Frontal cortex (tissue), 4 donors: ENCODE results near the gene NXPH4. TPM values are rescaled to one million over a fixed set of nuclear protein-coding genes. Genes with fewer than 3 reads are reported as not detected.
A peak's percentile ranks its signal among the peaks of the same experiment; 100 is the strongest.

Experiments
- DNase-seq, 2 donors: peaks; one replicate each; pipeline ENCODE4 v3.0.0; 2012; ENCODE audit warnings: low spot score in 2 of 2
- FAIRE-seq: peaks from 2 replicates; lab custom pipeline; 2012; peaks lifted over from hg19 to GRCh38; lab: Jason Lieb, UNC
- total RNA-seq: library from RNA; depleted of rRNA; stranded (reverse); fragments of >200 nt; gene quantifications from one replicate; pipeline ENCODE4 v1.2.3, GENCODE V29; 2014
- donor health status: control.
- donor health status: control.
- donor health status: control.

Gene NXPH4
- total RNA-seq = 0.82 TPM

GRCh38 chr12:57216014-57216911, at the start of gene NXPH4:
TSS of gene NXPH4 (plus strand) at chr12:57216794. CDS start at chr12:57216970, 176 bp downstream.
- FAIRE-seq = no peak

DNA sequence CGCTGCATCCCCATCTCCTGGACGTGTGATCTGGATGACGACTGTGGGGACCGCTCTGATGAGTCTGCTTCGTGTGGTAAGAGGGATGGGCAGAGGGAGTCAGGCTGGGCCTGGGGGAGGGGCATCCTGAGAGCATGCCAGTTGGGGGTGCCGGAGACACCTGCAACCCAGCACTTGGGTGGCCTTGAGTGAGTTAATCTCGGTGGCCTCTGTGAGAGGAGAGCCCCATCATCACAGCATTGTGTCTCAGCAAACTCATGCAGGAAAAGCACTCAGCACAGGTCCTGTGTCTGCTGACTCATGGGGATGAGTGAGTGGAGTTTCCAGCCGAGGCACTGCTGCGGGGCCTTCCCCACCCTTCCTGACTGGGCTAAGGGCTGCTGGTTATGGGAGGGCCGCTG, 49.6 kb upstream of the NXPH4 start:
- FAIRE-seq (no peak), DNase-seq (no peak)

More at GRCh38 chr12:57216014-57216911, at the start of gene NXPH4:
- peak; percentile 68 to 75 for DNase-seq

- DNase-seq = no peak
Observed at GRCh38 chr12:57168058-57168457, 48.5 kb upstream of the NXPH4 start.

GRCh38 chr12:57169046-57169795, 47.4 kb upstream of the NXPH4 start:
- DNase-seq (no peak), FAIRE-seq (no peak)

More at GRCh38 chr12:57168058-57168457, 48.5 kb upstream of the NXPH4 start:
- FAIRE-seq = no peak

DNA sequence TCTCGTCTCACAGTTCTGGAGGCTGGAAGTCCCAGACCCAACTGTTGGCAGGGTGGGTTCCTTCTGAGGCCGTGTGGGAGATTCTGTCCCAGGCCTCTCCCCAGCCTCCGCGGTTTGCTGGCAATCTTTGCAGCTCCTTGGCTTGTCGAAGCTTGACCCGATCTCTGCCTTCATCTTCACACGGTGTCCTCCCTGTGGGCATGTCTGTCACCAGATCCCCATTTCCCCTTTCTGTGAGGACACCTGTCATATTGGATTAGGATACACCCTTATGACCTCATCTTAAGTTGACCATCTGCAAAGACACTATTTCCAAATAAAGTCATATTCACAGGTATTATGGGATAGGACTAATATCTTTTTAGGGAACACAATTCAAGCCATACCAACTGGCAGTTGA, 46.6 kb upstream of the NXPH4 start:
- FAIRE-seq (no peak), DNase-seq (no peak)

GRCh38 chr12:57170408-57170807, 46.2 kb upstream of the NXPH4 start:
- DNase-seq = no peak
- no peak for FAIRE-seq

- DNase-seq (no peak), FAIRE-seq (no peak)
Observed at GRCh38 chr12:57170927-57171326, 45.7 kb upstream of the NXPH4 start.

- FAIRE-seq = no peak
- DNase-seq = no peak
Observed at GRCh38 chr12:57171668-57172067, 44.9 kb upstream of the NXPH4 start.

DNA sequence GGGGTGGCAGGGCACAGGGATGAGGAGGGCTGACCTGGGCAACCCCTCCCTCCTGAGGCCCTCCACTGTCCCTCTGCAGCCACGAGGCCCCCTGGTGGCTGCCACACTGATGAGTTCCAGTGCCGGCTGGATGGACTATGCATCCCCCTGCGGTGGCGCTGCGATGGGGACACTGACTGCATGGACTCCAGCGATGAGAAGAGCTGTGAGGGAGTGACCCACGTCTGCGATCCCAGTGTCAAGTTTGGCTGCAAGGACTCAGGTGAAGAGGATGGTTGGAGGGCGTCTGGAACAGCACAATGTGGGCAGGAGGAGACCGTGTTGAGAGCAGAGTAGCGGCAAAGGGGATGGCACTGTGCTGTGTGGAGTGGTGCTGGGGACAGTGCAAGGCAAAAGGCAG, 43.5 kb upstream of the NXPH4 start:
- DNase-seq (no peak), FAIRE-seq (no peak)

DNA sequence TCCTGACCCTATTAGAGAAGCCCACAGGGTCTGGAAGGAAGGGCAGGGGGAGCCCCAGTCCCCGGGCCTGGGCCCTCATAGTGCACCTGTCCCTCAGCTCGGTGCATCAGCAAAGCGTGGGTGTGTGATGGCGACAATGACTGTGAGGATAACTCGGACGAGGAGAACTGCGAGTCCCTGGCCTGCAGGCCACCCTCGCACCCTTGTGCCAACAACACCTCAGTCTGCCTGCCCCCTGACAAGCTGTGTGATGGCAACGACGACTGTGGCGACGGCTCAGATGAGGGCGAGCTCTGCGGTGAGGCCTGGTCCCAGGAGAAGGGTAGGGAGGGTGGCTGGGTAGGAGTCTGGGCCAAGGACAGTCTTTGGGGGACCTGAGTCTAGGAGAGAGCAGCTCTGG, 42.9 kb upstream of the NXPH4 start:
- DNase-seq = no peak
- FAIRE-seq = no peak

DNA sequence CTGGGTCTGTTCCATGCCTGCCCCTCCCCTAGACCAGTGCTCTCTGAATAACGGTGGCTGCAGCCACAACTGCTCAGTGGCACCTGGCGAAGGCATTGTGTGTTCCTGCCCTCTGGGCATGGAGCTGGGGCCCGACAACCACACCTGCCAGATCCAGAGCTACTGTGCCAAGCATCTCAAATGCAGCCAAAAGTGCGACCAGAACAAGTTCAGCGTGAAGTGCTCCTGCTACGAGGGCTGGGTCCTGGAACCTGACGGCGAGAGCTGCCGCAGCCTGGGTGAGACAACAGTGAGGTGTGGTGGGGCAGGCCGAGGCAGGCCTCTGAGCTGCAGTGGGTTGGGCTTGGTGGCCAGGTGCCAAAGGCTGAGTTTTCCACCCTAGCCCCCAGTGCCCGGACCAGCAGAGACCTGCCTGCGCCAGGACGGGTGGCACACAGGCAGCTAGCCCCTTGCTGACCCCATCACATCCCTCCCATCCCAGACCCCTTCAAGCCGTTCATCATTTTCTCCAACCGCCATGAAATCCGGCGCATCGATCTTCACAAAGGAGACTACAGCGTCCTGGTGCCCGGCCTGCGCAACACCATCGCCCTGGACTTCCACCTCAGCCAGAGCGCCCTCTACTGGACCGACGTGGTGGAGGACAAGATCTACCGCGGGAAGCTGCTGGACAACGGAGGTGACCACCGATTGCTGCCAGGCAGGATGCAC, 41.0 kb upstream of the NXPH4 start:
- DNase-seq (peak; percentile 59 to 77), FAIRE-seq (no peak)

GRCh38 chr12:57176139-57176477, 40.5 kb upstream of the NXPH4 start:
- DNase-seq (no peak), FAIRE-seq (no peak)

DNA sequence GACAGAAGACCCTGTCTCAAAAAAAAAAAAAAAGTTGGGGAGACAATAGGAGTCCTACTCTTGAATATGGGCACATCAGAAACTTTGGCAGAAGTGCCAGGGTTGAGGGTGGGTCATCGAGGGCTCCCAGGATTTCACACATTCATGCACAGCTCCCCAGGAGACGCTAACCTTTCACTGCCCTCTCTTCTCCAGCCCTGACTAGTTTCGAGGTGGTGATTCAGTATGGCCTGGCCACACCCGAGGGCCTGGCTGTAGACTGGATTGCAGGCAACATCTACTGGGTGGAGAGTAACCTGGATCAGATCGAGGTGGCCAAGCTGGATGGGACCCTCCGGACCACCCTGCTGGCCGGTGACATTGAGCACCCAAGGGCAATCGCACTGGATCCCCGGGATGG, 39.7 kb upstream of the NXPH4 start:
- DNase-seq (no peak), FAIRE-seq (no peak)

- no peak for DNase-seq
- no peak for FAIRE-seq
Observed at GRCh38 chr12:57177354-57177753, 39.2 kb upstream of the NXPH4 start.

DNA sequence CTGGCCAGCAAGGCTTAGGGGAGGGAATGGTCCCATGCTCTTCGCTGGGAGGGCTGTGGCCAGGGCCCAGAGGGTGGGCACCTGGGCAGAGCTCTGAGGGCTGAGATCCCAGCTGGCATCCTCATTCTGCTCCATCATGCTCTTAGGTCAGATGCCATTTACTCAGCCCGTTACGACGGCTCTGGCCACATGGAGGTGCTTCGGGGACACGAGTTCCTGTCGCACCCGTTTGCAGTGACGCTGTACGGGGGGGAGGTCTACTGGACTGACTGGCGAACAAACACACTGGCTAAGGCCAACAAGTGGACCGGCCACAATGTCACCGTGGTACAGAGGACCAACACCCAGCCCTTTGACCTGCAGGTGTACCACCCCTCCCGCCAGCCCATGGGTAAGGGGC, 38.4 kb upstream of the NXPH4 start:
- DNase-seq = no peak

DNA sequence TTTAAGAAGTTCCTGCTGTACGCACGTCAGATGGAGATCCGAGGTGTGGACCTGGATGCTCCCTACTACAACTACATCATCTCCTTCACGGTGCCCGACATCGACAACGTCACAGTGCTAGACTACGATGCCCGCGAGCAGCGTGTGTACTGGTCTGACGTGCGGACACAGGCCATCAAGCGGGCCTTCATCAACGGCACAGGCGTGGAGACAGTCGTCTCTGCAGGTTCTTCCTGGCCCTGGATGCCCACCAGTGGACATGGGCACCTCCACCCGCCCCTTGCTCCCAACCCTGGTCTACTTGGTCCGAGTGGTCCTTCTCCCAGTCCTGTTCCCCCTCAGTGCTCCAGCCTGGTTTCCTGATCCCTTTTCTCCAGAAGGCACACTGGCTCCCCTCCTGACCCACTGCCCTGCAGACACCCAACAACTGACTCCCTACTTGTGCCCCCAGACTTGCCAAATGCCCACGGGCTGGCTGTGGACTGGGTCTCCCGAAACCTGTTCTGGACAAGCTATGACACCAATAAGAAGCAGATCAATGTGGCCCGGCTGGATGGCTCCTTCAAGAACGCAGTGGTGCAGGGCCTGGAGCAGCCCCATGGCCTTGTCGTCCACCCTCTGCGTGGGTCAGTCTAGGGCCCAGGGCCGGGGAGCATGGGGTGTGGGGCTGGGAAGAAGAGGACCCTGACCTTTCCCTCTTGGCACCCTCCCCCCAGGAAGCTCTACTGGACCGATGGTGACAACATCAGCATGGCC, 37.1 kb upstream of the NXPH4 start:
- FAIRE-seq (no peak), DNase-seq (no peak)

More for the DNA sequence above, 38.4 kb upstream of the NXPH4 start:
- FAIRE-seq = no peak

DNA sequence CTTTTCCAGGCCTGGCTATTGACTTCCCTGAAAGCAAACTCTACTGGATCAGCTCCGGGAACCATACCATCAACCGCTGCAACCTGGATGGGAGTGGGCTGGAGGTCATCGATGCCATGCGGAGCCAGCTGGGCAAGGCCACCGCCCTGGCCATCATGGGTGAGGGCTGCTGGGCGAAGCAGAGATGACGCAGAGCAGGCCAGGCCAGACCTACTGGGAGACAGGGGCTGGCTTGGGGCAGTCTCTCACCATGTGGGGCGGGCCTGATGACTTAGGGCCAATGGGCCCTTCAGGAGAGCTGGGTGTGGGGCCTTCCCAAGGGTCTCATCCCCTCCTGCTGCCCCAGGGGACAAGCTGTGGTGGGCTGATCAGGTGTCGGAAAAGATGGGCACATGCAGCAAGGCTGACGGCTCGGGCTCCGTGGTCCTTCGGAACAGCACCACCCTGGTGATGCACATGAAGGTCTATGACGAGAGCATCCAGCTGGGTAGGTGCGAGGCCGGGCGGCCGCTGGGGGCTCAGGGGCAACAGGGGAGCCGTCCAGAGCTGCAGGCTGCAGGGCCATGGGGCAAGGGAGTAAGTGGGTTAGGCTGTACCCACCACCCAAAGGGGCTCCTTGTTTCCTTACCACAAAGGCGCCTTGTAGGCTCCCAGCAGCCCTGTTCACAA, 36.1 kb upstream of the NXPH4 start:
- FAIRE-seq = no peak
- DNase-seq = no peak

GRCh38 chr12:57181072-57181471, 35.5 kb upstream of the NXPH4 start:
- DNase-seq (no peak), FAIRE-seq (no peak)

- DNase-seq (no peak), FAIRE-seq (no peak)
Observed at GRCh38 chr12:57181561-57182155, 34.9 kb upstream of the NXPH4 start.
